ENCODE data around the gene FKBP6. TPM values are rescaled to one million over a fixed set of nuclear protein-coding genes. Genes with fewer than 3 reads are reported as not detected.
A peak's percentile ranks its signal among the peaks of the same experiment; 100 is the strongest.

Gene FKBP6
- total and polyA plus RNA-seq, 9 of the 15 experiments (the other 6 are each of a cell fraction or from before 2014, with no cell fraction given) = not detected

DNA sequence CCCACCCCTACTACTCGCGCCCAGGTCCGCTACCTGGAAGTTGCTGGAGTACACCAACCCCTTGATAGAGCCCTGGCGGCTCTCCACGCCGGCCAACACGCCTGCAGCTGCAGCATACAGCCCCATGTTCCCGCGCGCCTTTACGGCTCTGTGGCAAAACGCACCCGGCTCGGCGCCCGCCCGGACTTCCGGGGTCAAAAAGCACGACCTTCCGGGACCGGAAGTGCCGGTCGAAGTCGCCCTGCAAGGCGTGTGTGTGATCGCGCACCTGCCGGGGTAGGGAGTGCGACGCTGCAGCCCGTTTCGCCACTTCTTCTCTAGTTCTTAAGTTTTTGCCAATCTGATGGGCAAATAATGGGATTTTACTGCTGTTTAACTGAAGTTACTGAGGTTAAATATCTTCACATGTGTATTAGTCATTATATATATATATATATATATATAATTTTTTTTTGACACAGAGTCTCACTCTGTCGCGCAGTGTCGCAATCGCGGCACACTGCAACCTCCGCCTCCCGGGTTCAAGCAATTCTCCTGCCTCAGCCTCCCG is 19.2 kb upstream of the FKBP6 start, which contains the start of gene NSUN5 (continued):
- TF ChIP-seq, protein P1, sequence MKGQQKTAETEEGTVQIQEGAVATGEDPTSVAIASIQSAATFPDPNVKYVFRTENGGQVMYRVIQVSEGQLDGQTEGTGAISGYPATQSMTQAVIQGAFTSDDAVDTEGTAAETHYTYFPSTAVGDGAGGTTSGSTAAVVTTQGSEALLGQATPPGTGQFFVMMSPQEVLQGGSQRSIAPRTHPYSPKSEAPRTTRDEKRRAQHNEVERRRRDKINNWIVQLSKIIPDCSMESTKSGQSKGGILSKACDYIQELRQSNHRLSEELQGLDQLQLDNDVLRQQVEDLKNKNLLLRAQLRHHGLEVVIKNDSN (CRISPR knock-in tag; IDR thresholded peaks at IDR 0.05) = peak; percentile 27; the same call in 1 of the 2 replicates
- TF ChIP-seq, protein P2, sequence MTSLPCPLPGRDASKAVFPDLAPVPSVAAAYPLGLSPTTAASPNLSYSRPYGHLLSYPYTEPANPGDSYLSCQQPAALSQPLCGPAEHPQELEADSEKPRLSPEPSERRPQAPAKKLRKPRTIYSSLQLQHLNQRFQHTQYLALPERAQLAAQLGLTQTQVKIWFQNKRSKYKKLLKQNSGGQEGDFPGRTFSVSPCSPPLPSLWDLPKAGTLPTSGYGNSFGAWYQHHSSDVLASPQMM (CRISPR knock-in tag; IDR thresholded peaks at IDR 0.05) = no peak
- TF ChIP-seq SMARCB1 (IDR thresholded peaks at IDR 0.05; ENCODE audit: insufficient read length, low read depth) (no peak), ATF1 (CRISPR knock-in tag; IDR thresholded peaks at IDR 0.05) (no peak), ATF1 (tag; IDR thresholded peaks at IDR 0.05) (peak; percentile 51; the same call in 1 of the 2 replicates), SUPT5H (IDR thresholded peaks at IDR 0.05) (peak; percentile 83), HIVEP1 (CRISPR knock-in tag; IDR thresholded peaks at IDR 0.05) (no peak), LARP7 (IDR thresholded peaks at IDR 0.05) (no peak), ZNF830 (CRISPR knock-in tag; IDR thresholded peaks at IDR 0.05) (no peak), CHD1 (IDR thresholded peaks at IDR 0.05; ENCODE audit: low read length) (no peak), PRPF4 (IDR thresholded peaks at IDR 0.05; ENCODE audit: insufficient read depth, low read depth, low read length, poor library complexity, severe bottlenecking) (no peak), LCOR (CRISPR knock-in tag; IDR thresholded peaks at IDR 0.05) (peak; percentile 92)
- TF ChIP-seq, protein P3, sequence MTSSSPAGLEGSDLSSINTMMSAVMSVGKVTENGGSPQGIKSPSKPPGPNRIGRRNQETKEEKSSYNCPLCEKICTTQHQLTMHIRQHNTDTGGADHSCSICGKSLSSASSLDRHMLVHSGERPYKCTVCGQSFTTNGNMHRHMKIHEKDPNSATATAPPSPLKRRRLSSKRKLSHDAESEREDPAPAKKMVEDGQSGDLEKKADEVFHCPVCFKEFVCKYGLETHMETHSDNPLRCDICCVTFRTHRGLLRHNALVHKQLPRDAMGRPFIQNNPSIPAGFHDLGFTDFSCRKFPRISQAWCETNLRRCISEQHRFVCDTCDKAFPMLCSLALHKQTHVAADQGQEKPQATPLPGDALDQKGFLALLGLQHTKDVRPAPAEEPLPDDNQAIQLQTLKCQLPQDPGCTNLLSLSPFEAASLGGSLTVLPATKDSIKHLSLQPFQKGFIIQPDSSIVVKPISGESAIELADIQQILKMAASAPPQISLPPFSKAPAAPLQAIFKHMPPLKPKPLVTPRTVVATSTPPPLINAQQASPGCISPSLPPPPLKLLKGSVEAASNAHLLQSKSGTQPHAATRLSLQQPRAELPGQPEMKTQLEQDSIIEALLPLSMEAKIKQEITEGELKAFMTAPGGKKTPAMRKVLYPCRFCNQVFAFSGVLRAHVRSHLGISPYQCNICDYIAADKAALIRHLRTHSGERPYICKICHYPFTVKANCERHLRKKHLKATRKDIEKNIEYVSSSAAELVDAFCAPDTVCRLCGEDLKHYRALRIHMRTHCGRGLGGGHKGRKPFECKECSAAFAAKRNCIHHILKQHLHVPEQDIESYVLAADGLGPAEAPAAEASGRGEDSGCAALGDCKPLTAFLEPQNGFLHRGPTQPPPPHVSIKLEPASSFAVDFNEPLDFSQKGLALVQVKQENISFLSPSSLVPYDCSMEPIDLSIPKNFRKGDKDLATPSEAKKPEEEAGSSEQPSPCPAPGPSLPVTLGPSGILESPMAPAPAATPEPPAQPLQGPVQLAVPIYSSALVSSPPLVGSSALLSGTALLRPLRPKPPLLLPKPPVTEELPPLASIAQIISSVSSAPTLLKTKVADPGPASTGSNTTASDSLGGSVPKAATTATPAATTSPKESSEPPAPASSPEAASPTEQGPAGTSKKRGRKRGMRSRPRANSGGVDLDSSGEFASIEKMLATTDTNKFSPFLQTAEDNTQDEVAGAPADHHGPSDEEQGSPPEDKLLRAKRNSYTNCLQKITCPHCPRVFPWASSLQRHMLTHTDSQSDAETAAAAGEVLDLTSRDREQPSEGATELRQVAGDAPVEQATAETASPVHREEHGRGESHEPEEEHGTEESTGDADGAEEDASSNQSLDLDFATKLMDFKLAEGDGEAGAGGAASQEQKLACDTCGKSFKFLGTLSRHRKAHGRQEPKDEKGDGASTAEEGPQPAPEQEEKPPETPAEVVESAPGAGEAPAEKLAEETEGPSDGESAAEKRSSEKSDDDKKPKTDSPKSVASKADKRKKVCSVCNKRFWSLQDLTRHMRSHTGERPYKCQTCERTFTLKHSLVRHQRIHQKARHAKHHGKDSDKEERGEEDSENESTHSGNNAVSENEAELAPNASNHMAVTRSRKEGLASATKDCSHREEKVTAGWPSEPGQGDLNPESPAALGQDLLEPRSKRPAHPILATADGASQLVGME (CRISPR knock-in tag; IDR thresholded peaks at IDR 0.05) = 0 out of 2 replicates have a peak, but pooled peaks have one; percentile 21
- TF ChIP-seq, protein P4, sequence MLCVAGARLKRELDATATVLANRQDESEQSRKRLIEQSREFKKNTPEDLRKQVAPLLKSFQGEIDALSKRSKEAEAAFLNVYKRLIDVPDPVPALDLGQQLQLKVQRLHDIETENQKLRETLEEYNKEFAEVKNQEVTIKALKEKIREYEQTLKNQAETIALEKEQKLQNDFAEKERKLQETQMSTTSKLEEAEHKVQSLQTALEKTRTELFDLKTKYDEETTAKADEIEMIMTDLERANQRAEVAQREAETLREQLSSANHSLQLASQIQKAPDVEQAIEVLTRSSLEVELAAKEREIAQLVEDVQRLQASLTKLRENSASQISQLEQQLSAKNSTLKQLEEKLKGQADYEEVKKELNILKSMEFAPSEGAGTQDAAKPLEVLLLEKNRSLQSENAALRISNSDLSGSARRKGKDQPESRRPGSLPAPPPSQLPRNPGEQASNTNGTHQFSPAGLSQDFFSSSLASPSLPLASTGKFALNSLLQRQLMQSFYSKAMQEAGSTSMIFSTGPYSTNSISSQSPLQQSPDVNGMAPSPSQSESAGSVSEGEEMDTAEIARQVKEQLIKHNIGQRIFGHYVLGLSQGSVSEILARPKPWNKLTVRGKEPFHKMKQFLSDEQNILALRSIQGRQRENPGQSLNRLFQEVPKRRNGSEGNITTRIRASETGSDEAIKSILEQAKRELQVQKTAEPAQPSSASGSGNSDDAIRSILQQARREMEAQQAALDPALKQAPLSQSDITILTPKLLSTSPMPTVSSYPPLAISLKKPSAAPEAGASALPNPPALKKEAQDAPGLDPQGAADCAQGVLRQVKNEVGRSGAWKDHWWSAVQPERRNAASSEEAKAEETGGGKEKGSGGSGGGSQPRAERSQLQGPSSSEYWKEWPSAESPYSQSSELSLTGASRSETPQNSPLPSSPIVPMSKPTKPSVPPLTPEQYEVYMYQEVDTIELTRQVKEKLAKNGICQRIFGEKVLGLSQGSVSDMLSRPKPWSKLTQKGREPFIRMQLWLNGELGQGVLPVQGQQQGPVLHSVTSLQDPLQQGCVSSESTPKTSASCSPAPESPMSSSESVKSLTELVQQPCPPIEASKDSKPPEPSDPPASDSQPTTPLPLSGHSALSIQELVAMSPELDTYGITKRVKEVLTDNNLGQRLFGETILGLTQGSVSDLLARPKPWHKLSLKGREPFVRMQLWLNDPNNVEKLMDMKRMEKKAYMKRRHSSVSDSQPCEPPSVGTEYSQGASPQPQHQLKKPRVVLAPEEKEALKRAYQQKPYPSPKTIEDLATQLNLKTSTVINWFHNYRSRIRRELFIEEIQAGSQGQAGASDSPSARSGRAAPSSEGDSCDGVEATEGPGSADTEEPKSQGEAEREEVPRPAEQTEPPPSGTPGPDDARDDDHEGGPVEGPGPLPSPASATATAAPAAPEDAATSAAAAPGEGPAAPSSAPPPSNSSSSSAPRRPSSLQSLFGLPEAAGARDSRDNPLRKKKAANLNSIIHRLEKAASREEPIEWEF (CRISPR knock-in tag; IDR thresholded peaks at IDR 0.05) = no peak
- TF ChIP-seq, protein P5, sequence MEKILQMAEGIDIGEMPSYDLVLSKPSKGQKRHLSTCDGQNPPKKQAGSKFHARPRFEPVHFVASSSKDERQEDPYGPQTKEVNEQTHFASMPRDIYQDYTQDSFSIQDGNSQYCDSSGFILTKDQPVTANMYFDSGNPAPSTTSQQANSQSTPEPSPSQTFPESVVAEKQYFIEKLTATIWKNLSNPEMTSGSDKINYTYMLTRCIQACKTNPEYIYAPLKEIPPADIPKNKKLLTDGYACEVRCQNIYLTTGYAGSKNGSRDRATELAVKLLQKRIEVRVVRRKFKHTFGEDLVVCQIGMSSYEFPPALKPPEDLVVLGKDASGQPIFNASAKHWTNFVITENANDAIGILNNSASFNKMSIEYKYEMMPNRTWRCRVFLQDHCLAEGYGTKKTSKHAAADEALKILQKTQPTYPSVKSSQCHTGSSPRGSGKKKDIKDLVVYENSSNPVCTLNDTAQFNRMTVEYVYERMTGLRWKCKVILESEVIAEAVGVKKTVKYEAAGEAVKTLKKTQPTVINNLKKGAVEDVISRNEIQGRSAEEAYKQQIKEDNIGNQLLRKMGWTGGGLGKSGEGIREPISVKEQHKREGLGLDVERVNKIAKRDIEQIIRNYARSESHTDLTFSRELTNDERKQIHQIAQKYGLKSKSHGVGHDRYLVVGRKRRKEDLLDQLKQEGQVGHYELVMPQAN (IDR thresholded peaks at IDR 0.05; ENCODE audit: borderline replicate concordance) = peak; percentile 86
